NCI-H510A treated with DMSO at 0.1 percent for 48 hours (cell line): Measurements from ENCODE around the gene CAPN1.
"Not testable (repeated sequence)": the region's sequence is repeated elsewhere in the genome, so short reads cannot be mapped to it uniquely, and the experiment has no call there.

Source experiments
- DNase-seq: peaks from one replicate; lab custom pipeline; 2025; lab: John Stamatoyannopoulos, UW

CAPN1 gene

GRCh38 chr11:65181569-65182257 is at the start of gene CAPN1:
CAPN1 (plus strand) TSS chr11:65181928; CDS start chr11:65182702, 774 bp downstream.
- DNase-seq: peak; percentile 60

GRCh38 chr11:65132238-65132987 is 49.3 kb upstream of the CAPN1 start:
- DNase-seq: no peak

- DNase-seq: peak; percentile 26
These were observed 48.6 kb upstream of the CAPN1 start for GRCh38 chr11:65132988-65133700.

- DNase-seq: no peak
These were observed 48.0 kb upstream of the CAPN1 start for GRCh38 chr11:65133724-65134123.

GRCh38 chr11:65134240-65134951 is 47.3 kb upstream of the CAPN1 start, which contains the start of gene SYVN1:
SYVN1 (minus strand) TSS chr11:65134519; CDS start chr11:65133601, 918 bp downstream.
- peak; percentile 94 for DNase-seq

GRCh38 chr11:65134952-65135632 is 46.6 kb upstream of the CAPN1 start:
- peak; percentile 99 for DNase-seq

GRCh38 chr11:65135633-65136145 is 46.0 kb upstream of the CAPN1 start:
- DNase-seq: no peak

- DNase-seq: no peak
These were observed 45.1 kb upstream of the CAPN1 start for GRCh38 chr11:65136515-65137096.

- no peak for DNase-seq
These were observed 39.7 kb upstream of the CAPN1 start for GRCh38 chr11:65141896-65142494.

- no peak for DNase-seq
These were observed 34.2 kb upstream of the CAPN1 start for GRCh38 chr11:65147352-65148075.

- DNase-seq: no peak
These were observed 33.1 kb upstream of the CAPN1 start for GRCh38 chr11:65148657-65149056.

GRCh38 chr11:65150131-65150508 is 31.6 kb upstream of the CAPN1 start:
- not testable (repeated sequence) for DNase-seq

- peak; percentile 76 for DNase-seq
These were observed 31.0 kb upstream of the CAPN1 start for GRCh38 chr11:65150509-65151299.

GRCh38 chr11:65151331-65151899 is 30.3 kb upstream of the CAPN1 start:
- DNase-seq: no peak

- DNase-seq: no peak
These were observed 29.6 kb upstream of the CAPN1 start for GRCh38 chr11:65152122-65152521.

- DNase-seq: no peak
These were observed 25.5 kb upstream of the CAPN1 start for GRCh38 chr11:65156256-65156655.

GRCh38 chr11:65156926-65157325 is 24.8 kb upstream of the CAPN1 start:
- no peak for DNase-seq

- DNase-seq: no peak
These were observed 24.4 kb upstream of the CAPN1 start for GRCh38 chr11:65157336-65157735.

- no peak for DNase-seq
These were observed 22.7 kb upstream of the CAPN1 start for GRCh38 chr11:65159012-65159411.
